EH (cell line): ENCODE results near the gene PGAP6.
"Not testable (repeated sequence)": the region's sequence is repeated elsewhere in the genome, so short reads cannot be mapped to it uniquely, and the experiment has no call there.

Experiments
- DNase-seq: peaks from one replicate; pipeline ENCODE4 v3.0.0-alpha.2; 2015; ENCODE audit warnings: low read depth

The PGAP6 gene

GRCh38 chr16:379183-379960, 2.4 kb downstream of the PGAP6 start:
- DNase-seq, result no peak

DNA sequence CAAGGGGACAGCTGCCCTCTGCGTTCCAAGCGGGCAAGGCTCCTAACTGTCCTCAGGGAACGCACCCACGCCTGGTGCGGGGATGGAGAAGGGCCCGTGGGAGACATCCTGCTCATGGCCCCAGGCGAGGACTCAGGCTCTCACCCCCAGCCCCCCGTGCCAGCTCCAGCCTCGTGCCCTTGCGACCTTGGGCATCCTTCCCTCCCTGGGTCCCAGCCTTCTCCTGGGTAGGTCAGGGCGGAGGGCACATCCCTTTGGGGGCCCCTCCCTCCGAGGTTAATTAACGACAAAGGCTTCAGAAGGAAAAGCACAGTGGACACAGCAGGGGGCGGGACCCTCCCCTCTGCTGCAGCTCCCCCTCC, 3.0 kb downstream of the PGAP6 start:
- DNase-seq, result no peak

DNA sequence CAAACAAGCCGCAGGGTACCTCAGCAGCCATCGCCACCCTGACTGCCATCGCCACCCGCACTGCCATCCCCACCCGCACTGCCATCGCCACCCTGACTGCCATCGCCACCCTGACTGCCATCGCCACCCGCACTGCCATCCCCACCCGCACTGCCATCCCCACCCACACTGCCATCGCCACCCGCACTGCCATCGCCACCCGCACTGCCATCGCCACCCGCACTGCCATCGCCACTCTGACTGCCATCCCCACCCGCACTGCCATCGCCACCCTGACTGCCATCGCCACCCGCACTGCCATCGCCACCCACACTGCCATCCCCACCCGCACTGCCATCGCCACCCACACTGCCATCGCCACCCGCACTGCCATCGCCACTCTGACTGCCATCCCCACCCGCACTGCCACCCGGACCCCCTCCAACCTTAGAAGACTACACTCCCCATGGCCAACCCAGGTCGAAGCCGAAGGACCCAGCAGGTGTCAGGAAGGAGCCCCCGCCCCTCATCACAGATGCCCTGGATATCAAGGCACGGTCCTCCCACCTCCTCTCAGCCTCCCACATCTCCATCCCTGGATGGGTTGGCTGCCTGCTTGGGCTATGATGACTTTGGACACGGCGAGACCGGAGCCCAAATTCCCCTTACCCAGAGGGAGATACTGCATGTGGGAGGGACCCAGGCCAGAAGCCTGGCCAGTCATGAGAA, 3.5 kb downstream of the PGAP6 start:
- not testable (repeated sequence) for DNase-seq

GRCh38 chr16:377419-377951, 4.3 kb downstream of the PGAP6 start:
- no peak for DNase-seq

GRCh38 chr16:376817-377418, 4.9 kb downstream of the PGAP6 start:
- DNase-seq, result no peak

- DNase-seq, result no peak
Measured at GRCh38 chr16:375927-376816, 5.6 kb downstream of the PGAP6 start.

- DNase-seq, result no peak
Measured at GRCh38 chr16:375212-375611, 6.6 kb downstream of the PGAP6 start.

- DNase-seq, result no peak
Measured at GRCh38 chr16:374616-374926, 7.2 kb downstream of the PGAP6 start.

DNA sequence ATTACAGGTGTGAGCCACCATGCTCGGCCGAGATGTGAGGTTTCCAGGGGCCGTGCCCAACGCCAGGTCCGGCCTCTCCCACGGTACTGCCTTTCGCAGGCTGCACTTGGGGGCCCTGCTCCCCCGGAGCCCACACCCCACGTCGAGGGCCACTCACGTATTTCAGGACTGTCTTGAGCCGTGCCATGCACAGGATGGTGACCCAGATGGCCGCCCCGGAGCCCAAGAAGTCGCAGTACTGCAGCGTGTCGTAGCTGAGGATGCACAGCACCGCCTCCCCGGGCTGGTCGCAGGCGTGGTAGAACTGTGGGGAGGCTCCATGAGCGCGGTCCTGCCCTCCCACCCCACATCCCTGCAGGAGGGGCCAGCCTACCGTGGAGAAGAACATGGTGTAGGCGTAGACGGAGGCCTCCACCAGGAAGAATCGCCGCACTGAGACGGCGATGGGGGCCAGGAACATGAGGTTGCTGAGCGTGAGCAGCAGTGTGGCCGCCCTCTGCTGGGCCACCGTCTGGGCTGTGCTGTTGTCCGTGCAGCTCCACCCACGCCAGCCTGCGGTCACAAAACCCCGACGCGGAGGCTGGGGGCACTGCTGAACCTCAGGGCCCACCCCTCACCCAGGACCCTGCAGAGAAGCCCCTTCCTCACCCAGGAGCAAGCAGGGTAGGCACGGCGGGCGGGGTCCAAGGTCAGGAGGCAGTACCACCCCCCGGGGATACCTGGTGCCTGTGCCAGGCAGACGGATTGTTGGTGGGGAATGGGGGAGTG, 7.7 kb downstream of the PGAP6 start:
- DNase-seq, result no peak

GRCh38 chr16:373020-373598, 8.7 kb downstream of the PGAP6 start:
- no peak for DNase-seq

DNA sequence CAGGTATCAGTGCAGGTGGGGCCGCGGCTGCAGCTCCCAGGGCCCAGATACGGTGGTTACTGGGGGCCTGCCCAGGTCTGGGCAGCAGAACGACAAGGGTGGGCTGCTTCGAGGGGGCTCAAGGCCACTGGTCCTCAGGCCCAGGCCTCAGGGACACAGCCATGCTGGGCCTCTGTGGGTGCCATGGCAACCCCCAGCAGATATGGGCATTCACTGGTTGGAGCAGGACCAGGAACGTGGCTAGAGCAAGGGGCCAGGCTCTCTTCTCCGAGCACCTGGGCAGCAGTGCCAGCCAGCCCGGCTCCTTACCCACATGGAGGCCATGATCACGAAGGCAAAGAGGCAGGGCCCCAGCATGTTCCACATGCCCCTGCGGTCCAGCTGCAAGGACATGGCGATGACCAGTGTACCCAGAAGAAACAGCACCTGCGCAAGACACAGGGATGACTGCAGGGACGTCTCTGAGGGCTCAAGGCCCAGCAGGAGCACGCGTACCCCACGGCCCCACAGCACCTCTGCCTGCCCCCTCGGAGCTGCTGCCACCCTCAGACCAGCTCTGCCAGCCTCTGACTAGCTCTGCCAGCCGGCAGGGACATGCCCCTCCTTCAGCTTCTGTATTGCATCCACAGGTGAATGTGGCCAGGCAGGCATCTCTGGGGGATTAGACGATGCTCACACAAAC, 9.3 kb downstream of the PGAP6 start:
- no peak for DNase-seq

GRCh38 chr16:371515-372301, 10.1 kb downstream of the PGAP6 start:
- DNase-seq, result no peak

DNA sequence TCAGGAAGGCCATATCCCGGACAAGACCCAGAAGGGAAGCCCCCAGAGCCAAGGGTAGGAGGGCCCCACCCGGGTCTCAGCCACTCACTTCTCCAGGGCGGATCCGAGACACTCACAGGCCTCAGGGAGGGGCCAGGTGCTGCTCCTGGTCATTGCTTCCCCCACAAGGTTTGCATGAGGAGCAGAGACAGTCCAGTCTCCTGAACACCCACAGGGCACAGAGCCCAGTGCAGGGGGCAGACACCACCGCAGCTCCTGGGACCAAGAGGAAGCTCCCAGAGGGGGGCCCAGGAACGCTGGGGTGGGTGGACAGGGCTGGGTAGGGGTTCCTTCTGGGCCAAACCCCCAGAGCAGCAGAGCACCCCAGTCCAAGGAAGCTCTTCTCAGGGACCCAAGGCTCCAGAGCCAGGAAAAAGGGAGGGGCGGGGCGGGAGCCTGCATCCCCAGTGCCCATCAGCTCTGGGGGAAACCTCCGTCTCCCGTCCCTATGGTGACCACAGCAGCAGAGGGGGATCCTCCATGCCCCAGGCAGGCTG, 10.7 kb downstream of the PGAP6 start:
- no peak for DNase-seq

DNA sequence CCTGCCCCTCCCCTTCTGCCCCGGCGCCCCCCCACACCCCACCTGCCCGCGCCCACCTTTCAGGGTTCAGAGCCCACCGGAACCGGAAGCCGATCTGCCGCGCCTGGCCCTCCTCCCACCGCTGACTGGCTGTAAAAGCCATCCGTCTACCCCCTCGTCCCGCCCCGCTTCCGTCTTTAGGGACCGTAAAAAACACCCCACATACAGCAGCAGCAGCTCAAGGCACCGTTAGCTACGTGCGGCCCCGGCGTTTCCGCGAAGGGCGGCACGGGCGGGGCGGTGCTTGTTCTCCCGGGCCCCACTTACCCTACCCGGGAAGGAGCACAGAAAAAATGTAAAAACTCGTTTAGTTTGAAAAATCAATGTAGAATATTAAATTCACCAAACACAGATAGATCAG, 11.3 kb downstream of the PGAP6 start, which contains the start of gene MRPL28:
Gene MRPL28, minus strand, starts transcription at position 96 of the 400 bp plus-strand sequence. CDS start 320 bp downstream, outside the sequence.
- DNase-seq, result peak; percentile 94

- no peak for DNase-seq
Measured at GRCh38 chr16:369866-370436, 11.8 kb downstream of the PGAP6 start.

GRCh38 chr16:369275-369865, 12.4 kb downstream of the PGAP6 start:
- no peak for DNase-seq

- DNase-seq, result no peak
Measured at GRCh38 chr16:368388-369158, 13.2 kb downstream of the PGAP6 start.
